Mesothelial cell of epicardium (in vitro differentiated cells): ENCODE results near the gene TESMIN. TPM values are rescaled to one million over a fixed set of nuclear protein-coding genes. Genes with fewer than 3 reads are reported as not detected.

ENCODE experiments used
- DNase-seq, 2 experiments: peaks; one replicate each; pipeline ENCODE4 v3.0.0; 2021; ENCODE audit warnings: low spot score in 2 of 2; ENCODE audit not compliant: unreplicated experiment in 2 of 2
- H3K27ac Mint-ChIP-seq: 2 replicates; pipeline ENCODE4 v1.8.0; 2021; ENCODE audit warnings: mixed read lengths
- H3K27me3 Mint-ChIP-seq: 2 replicates; pipeline ENCODE4 v1.8.0; 2021; ENCODE audit warnings: low read depth, mixed read lengths
- H3K36me3 Mint-ChIP-seq: 2 replicates; pipeline ENCODE4 v1.8.0; 2021; ENCODE audit warnings: mixed read lengths
- H3K4me1 Mint-ChIP-seq: 2 replicates; pipeline ENCODE4 v1.8.0; 2021; ENCODE audit warnings: mixed read lengths
- H3K4me3 Mint-ChIP-seq: 2 replicates; pipeline ENCODE4 v1.8.0; 2021; ENCODE audit warnings: mild to moderate bottlenecking, moderate library complexity, mixed read lengths
- H3K9me3 Mint-ChIP-seq: 2 replicates; pipeline ENCODE4 v1.8.0; 2021; ENCODE audit warnings: mixed read lengths
- total RNA-seq: library from RNA; stranded (reverse); gene quantifications from 3 replicates; pipeline ENCODE4 v1.2.1, GENCODE V29; 2021
- TF ChIP-seq, protein P1 (sequence below): fragments of 200-600 bp; sonication (generic); IDR thresholded peaks from one replicate; pipeline ENCODE4 v1.5.0; 2021; ENCODE audit warnings: antibody characterized with exemption; ENCODE audit not compliant: unreplicated experiment

The TESMIN gene
- total RNA-seq, 1 donor from 2014 or later = 16.0 TPM

DNA sequence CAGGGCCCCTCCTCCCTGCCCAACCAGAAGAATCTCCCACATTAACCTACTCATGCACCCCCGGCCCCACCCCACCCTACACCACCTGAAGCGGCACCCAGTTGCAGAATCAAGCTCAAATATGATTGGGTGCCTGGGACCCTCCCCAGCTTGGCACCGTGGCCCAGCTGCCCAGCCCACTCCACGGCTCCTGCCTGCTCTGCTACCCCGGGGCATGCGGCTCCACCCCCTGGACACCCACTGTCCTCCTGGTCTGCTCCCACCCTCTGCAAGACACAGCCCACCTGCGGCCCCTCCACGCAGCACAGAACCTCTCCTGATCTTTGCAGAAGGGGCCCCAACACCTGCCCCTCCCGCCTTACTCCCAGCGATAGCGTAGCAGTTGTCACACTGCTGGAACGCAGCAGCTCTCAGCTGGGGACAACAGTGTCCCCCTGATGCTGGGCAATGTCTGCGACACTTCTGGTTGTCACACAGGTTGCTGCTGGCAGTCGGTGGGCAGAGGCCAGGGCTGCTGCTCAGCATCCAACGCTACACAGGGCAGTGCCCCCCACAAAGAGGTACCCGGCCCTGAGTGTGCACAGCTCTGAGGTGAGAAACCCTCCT, 32.0 kb upstream of the TESMIN start:
- DNase-seq = no peak
- H3K4me3 Mint-ChIP-seq = no peak overlapping the region
- H3K4me1 Mint-ChIP-seq = no peaks in the 10 kb centered on the region
- no peak overlapping the region for H3K27ac Mint-ChIP-seq
- no peaks in the 10 kb centered on the region for H3K27me3 Mint-ChIP-seq
- no peaks in the 10 kb centered on the region for H3K36me3 Mint-ChIP-seq
- H3K9me3 Mint-ChIP-seq = no peaks in the 10 kb centered on the region
- TF ChIP-seq, protein P1, sequence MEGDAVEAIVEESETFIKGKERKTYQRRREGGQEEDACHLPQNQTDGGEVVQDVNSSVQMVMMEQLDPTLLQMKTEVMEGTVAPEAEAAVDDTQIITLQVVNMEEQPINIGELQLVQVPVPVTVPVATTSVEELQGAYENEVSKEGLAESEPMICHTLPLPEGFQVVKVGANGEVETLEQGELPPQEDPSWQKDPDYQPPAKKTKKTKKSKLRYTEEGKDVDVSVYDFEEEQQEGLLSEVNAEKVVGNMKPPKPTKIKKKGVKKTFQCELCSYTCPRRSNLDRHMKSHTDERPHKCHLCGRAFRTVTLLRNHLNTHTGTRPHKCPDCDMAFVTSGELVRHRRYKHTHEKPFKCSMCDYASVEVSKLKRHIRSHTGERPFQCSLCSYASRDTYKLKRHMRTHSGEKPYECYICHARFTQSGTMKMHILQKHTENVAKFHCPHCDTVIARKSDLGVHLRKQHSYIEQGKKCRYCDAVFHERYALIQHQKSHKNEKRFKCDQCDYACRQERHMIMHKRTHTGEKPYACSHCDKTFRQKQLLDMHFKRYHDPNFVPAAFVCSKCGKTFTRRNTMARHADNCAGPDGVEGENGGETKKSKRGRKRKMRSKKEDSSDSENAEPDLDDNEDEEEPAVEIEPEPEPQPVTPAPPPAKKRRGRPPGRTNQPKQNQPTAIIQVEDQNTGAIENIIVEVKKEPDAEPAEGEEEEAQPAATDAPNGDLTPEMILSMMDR = no peak

DNA sequence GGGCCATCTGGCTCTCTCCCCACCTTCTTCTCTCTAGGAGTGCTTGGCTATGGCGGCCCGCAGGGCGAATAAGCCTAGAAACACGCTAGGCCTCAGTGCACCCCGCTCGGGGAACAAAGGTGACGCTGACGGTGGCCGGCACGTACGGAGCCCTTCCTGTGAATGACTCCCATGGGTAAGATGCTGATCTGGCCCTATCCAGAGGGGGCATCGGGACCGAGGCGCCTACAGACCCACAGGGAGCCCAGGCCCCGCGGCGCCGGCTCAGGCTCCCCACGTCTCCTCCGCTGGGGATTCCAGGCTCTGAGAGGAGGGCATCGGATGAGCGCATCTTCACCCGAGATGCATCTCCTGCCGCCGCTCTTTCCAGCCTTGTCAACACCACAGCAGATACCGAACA, 31.4 kb upstream of the TESMIN start:
- Mint-ChIP-seq H3K4me3 (no peak overlapping the region), H3K36me3 (no peaks in the 10 kb centered on the region)

DNA sequence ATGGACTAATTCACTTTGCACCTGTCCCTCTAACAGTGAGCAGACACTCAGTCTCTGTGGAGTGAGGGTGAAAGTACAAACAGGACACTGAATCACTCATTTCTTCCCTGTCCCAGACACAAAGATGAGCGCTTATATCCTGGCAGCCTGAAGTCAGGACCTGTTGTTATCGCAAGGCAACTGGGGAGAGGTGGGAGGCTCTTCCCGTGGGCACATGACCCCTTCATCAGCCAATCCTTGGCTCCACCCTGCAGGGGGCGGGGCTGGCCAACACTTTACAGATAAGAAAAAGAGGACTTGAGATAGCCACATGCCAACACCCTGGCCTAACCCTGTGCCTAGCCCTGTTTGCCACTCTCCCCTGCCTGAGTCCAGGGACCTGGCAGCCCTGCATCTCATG, 29.5 kb upstream of the TESMIN start:
- TF ChIP-seq, protein P1 = no peak
- Mint-ChIP-seq H3K4me3 (no peak overlapping the region), H3K9me3 (no peaks in the 10 kb centered on the region), H3K27ac (no peak overlapping the region), H3K4me1 (no peaks in the 10 kb centered on the region), H3K36me3 (no peaks in the 10 kb centered on the region), H3K27me3 (no peaks in the 10 kb centered on the region)
- DNase-seq = no peak

More for the DNA sequence above, 31.4 kb upstream of the TESMIN start:
- no peaks in the 10 kb centered on the region for H3K4me1 Mint-ChIP-seq
- H3K27me3 Mint-ChIP-seq = no peaks in the 10 kb centered on the region
- no peaks in the 10 kb centered on the region for H3K9me3 Mint-ChIP-seq
- no peak for DNase-seq
- TF ChIP-seq, protein P1 = no peak
- no peak overlapping the region for H3K27ac Mint-ChIP-seq

DNA sequence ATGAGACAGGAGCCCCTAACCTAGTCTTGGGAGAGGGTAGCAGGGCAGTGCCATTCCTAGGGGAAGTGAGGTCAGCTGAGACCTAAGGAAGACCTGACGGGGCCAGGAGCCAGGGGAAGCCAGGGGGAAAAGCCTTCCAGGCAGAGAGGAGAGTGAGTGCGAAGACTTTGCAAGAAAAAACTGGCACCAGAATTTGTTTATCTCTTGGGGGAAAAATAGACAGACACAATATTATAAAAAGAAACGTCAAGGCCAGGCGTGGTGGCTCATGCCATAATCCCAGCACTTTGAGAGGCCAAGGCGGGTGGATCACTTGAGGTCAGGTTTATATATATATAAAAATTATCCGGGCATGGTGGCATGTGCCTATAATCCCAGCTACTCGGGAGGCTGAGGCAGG, 26.9 kb upstream of the TESMIN start:
- H3K4me1 Mint-ChIP-seq = peaks cover 3% of the 10 kb centered on the region
- DNase-seq = no peak
- no peak overlapping the region for H3K4me3 Mint-ChIP-seq
- no peaks in the 10 kb centered on the region for H3K36me3 Mint-ChIP-seq
- H3K27me3 Mint-ChIP-seq = peaks cover 1% of the 10 kb centered on the region
- TF ChIP-seq, protein P1 = no peak
- H3K9me3 Mint-ChIP-seq = no peaks in the 10 kb centered on the region
- H3K27ac Mint-ChIP-seq = no peak overlapping the region

DNA sequence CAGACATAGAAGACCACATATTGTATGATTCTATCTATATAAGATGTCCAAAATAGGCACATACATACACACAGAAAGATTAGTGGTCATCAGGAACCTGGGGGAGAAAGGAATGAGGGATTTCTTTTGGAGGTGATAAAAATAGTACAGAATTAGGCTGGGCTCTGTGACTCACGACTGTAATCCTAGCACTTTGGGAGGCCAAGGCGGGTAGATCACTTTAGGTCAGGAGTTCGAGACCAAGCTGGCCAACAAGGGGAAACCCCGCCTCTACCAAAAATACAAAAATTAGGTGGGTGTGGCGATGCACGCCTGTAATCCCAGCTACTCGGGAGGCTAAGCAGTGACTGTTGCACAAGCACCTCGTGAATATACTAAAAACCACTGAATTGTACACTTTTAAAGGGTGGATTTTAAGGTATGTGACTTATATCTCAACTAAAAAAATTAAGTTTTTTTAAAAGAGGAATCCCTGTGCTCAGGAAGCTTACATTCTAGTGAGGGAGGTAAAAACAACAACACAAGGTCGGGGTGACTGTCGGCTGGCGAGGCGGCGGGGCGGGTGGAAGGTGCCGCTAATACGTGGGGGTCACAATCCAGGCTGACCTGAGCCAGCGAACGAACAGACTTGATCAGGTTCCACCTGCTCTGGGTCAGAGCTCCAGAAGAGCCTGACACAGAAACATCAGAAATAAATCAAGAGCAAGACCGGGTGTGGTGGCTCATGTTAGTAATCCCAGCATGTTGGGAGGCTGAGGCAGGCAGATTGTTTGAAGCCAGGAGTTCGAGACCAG, 25.3 kb upstream of the TESMIN start:
- peaks cover 2% of the 10 kb centered on the region for H3K27me3 Mint-ChIP-seq
- H3K9me3 Mint-ChIP-seq = no peaks in the 10 kb centered on the region
- peaks cover 3% of the 10 kb centered on the region for H3K4me1 Mint-ChIP-seq
- no peak for DNase-seq
- H3K27ac Mint-ChIP-seq = no peak overlapping the region
- TF ChIP-seq, protein P1 = no peak
- H3K36me3 Mint-ChIP-seq = no peaks in the 10 kb centered on the region
- no peak overlapping the region for H3K4me3 Mint-ChIP-seq
